ENCODE results near the gene EXOC5.

EXOC5 gene

GRCh38 chr14:57153286-57153685, 115.4 kb downstream of the EXOC5 start:
- DNase-seq = no peak
